Neural progenitor cell (in vitro differentiated cells): ENCODE measurements around the gene ATAD3A. TPM values are rescaled to one million over a fixed set of nuclear protein-coding genes. Genes with fewer than 3 reads are reported as not detected.
"Not testable (repeated sequence)": the region's sequence is repeated elsewhere in the genome, so short reads cannot be mapped to it uniquely, and the experiment has no call there.

Source experiments
- DNase-seq: peaks from one replicate; pipeline ENCODE4 v3.0.0-alpha.2; 2016; ENCODE audit warnings: low spot score
- H2AFZ ChIP-seq: fragments of 200-600 bp; sonication (generic); replicated peaks from 2 replicates; pipeline ENCODE4 v1.6.1; 2016; ENCODE audit warnings: antibody characterized with exemption
- H3F3A ChIP-seq: fragments of 200-600 bp; sonication (generic); 2 replicates; pipeline ENCODE4 v1.6.1; 2016; ENCODE audit warnings: antibody characterized with exemption, low read depth
- H3K27ac ChIP-seq: fragments of 200-600 bp; sonication (generic); 2 replicates; pipeline ENCODE4 v1.5.1; 2016; ENCODE audit warnings: mild to moderate bottlenecking
- H3K27me3 ChIP-seq: fragments of 200-600 bp; sonication (generic); 2 replicates; pipeline ENCODE4 v1.6.1; 2016; ENCODE audit warnings: mild to moderate bottlenecking, moderate library complexity
- H3K36me3 ChIP-seq: fragments of 200-600 bp; sonication (generic); 2 replicates; pipeline ENCODE4 v1.5.1; 2016
- H3K4me1 ChIP-seq: fragments of 200-600 bp; sonication (generic); 2 replicates; pipeline ENCODE4 v1.6.1; 2016; ENCODE audit warnings: mixed run types
- H3K4me2 ChIP-seq: fragments of 200-600 bp; sonication (generic); 2 replicates; pipeline ENCODE4 v1.6.1; 2016
- H3K4me3 ChIP-seq: fragments of 200-600 bp; sonication (generic); 2 replicates; pipeline ENCODE4 v1.5.1; 2016
- H3K79me2 ChIP-seq: fragments of 200-600 bp; sonication (generic); 2 replicates; pipeline ENCODE4 v1.6.1; 2016; ENCODE audit warnings: low read depth
- H3K9ac ChIP-seq: fragments of 200-600 bp; sonication (generic); 2 replicates; pipeline ENCODE4 v1.6.1; 2016
- H3K9me3 ChIP-seq: fragments of 200-600 bp; sonication (generic); 2 replicates; pipeline ENCODE4 v1.5.1; 2016; ENCODE audit warnings: low read depth
- H4K20me1 ChIP-seq: fragments of 200-600 bp; sonication (generic); 2 replicates; pipeline ENCODE4 v1.6.1; 2016; ENCODE audit warnings: low read depth
- H3K27ac Mint-ChIP-seq: 3 replicates; pipeline ENCODE4 v1.8.0; 2021; ENCODE audit warnings: mixed read lengths
- H3K27me3 Mint-ChIP-seq: 2 replicates; pipeline ENCODE4 v1.8.0; 2022; ENCODE audit warnings: low read depth, mild to moderate bottlenecking, inconsistent platforms, moderate library complexity, mixed read lengths; ENCODE audit not compliant: insufficient read depth
- H3K36me3 Mint-ChIP-seq: 3 replicates; pipeline ENCODE4 v1.8.0; 2021; ENCODE audit warnings: mixed read lengths
- H3K4me1 Mint-ChIP-seq: 3 replicates; pipeline ENCODE4 v1.8.0; 2021; ENCODE audit warnings: mixed read lengths
- H3K4me3 Mint-ChIP-seq: 3 replicates; pipeline ENCODE4 v1.8.0; 2021; ENCODE audit warnings: mild to moderate bottlenecking, moderate library complexity, mixed read lengths
- H3K9me3 Mint-ChIP-seq: 3 replicates; pipeline ENCODE4 v1.8.0; 2020; ENCODE audit warnings: mixed read lengths
- EZH2 ChIP-seq: fragments of 200-600 bp; sonication (generic); IDR thresholded peaks from 2 replicates; pipeline ENCODE4 v1.6.1; 2017; ENCODE audit warnings: antibody characterized with exemption, mild to moderate bottlenecking, moderate library complexity
- EZH2phosphoT487 ChIP-seq: fragments of 200-600 bp; sonication (generic); IDR thresholded peaks from 2 replicates; pipeline ENCODE4 v1.6.1; 2017; ENCODE audit warnings: antibody characterized with exemption
- total RNA-seq: library from RNA; depleted of rRNA; stranded (reverse); fragments of >200 nt; gene quantifications from 2 replicates; pipeline ENCODE4 v1.2.3, GENCODE V29; 2015; ENCODE audit warnings: low replicate concordance
- TF ChIP-seq, protein P1 (sequence below): fragments of 200-600 bp; sonication (generic); IDR thresholded peaks from 2 replicates; pipeline ENCODE4 v1.5.1; 2017; ENCODE audit warnings: antibody characterized with exemption, mild to moderate bottlenecking

The ATAD3A gene
- total RNA-seq, 1 donor from 2014 or later, result 7.8 TPM

DNA sequence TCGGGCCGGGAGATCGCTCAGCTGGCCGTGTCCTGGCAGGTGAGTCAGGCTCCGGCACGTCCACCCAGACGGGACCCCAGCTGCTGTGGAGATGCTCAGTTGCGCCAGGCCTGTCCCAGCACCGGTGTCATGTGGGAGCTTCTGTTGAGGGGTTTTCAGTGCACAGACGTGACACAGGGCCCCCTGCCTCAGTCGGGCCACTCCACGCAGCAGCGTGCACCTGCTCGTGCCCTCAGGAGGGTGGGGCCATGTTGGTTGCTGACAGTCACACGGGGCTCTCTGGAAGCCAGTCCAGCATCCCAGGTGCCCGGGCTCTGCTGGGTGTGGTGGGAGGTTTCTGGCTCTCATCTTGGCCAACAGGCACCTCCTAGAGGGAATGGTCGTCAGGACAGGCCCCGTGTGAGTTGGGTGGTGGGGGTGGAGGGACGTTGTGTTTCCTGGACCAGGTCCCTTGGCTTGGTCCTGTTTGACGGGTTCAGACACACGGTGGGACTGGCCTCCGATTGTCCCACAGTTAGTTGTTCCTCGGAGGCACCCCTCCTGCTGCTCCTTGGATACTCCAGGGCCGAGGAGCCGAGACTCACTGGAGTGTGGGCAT, 21.2 kb upstream of the ATAD3A start:
- H4K20me1 ChIP-seq, result no peaks in the 10 kb centered on the region
- no peak for DNase-seq
- no peak overlapping the region for H2AFZ ChIP-seq
- H3F3A ChIP-seq, result no peaks in the 10 kb centered on the region
- H3K4me1 Mint-ChIP-seq, result no peaks in the 10 kb centered on the region
- H3K27me3 ChIP-seq, result no peaks in the 10 kb centered on the region
- no peaks in the 10 kb centered on the region for H3K36me3 ChIP-seq
- TF ChIP-seq EZH2, result no peak
- TF ChIP-seq, protein P1, sequence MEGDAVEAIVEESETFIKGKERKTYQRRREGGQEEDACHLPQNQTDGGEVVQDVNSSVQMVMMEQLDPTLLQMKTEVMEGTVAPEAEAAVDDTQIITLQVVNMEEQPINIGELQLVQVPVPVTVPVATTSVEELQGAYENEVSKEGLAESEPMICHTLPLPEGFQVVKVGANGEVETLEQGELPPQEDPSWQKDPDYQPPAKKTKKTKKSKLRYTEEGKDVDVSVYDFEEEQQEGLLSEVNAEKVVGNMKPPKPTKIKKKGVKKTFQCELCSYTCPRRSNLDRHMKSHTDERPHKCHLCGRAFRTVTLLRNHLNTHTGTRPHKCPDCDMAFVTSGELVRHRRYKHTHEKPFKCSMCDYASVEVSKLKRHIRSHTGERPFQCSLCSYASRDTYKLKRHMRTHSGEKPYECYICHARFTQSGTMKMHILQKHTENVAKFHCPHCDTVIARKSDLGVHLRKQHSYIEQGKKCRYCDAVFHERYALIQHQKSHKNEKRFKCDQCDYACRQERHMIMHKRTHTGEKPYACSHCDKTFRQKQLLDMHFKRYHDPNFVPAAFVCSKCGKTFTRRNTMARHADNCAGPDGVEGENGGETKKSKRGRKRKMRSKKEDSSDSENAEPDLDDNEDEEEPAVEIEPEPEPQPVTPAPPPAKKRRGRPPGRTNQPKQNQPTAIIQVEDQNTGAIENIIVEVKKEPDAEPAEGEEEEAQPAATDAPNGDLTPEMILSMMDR, result no peak
- TF ChIP-seq EZH2phosphoT487, result no peak
- no peak overlapping the region for H3K4me3 ChIP-seq
- no peak overlapping the region for H3K9ac ChIP-seq
- no peaks in the 10 kb centered on the region for H3K79me2 ChIP-seq
- H3K9me3 ChIP-seq, result no peaks in the 10 kb centered on the region
- peaks cover 27% of the 10 kb centered on the region for H3K36me3 Mint-ChIP-seq
- no peaks in the 10 kb centered on the region for H3K4me1 ChIP-seq
- no peak overlapping the region for H3K4me3 Mint-ChIP-seq
- no peak overlapping the region for H3K4me2 ChIP-seq
- H3K27ac Mint-ChIP-seq, result no peak overlapping the region
- H3K27ac ChIP-seq, result no peak overlapping the region
- peaks cover 15% of the 10 kb centered on the region for H3K9me3 Mint-ChIP-seq
- no peaks in the 10 kb centered on the region for H3K27me3 Mint-ChIP-seq

DNA sequence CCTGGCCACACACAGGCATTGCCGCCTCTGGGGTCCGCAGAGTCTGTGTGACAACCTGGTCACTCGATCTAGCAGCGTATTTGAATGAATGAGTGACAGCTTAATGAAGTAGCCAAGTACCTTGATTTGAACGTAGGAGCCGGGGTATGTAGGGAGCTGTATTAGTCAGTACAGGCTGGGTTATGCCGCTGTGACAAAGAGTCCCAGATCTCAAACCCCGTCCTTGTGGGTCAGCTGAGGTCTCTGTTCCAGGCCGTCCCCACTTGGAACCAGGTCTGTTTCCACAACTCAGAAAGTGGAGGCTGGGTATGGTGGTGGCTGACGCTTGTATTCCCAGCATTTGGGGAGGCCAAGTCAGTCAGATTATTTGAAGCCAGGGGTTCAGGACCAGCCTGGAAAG, 20.4 kb upstream of the ATAD3A start:
- Mint-ChIP-seq H3K27me3 (no peaks in the 10 kb centered on the region), H3K27ac (no peak overlapping the region), H3K36me3 (peaks cover 27% of the 10 kb centered on the region), H3K9me3 (peaks cover 15% of the 10 kb centered on the region), H3K4me1 (no peaks in the 10 kb centered on the region), H3K4me3 (no peak overlapping the region)
- no peak for DNase-seq
- TF ChIP-seq, protein P1, result no peak
- TF ChIP-seq EZH2phosphoT487, result no peak
- TF ChIP-seq EZH2, result no peak
- Histone ChIP-seq H3K79me2 (no peaks in the 10 kb centered on the region), H3K4me2 (no peak overlapping the region), H3K9me3 (no peaks in the 10 kb centered on the region), H3K27me3 (no peaks in the 10 kb centered on the region), H3K4me3 (no peak overlapping the region), H3K36me3 (no peaks in the 10 kb centered on the region), H3K9ac (no peak overlapping the region), H3F3A (no peaks in the 10 kb centered on the region), H3K4me1 (no peaks in the 10 kb centered on the region), H3K27ac (no peak overlapping the region), H4K20me1 (no peaks in the 10 kb centered on the region), H2AFZ (no peak overlapping the region)

DNA sequence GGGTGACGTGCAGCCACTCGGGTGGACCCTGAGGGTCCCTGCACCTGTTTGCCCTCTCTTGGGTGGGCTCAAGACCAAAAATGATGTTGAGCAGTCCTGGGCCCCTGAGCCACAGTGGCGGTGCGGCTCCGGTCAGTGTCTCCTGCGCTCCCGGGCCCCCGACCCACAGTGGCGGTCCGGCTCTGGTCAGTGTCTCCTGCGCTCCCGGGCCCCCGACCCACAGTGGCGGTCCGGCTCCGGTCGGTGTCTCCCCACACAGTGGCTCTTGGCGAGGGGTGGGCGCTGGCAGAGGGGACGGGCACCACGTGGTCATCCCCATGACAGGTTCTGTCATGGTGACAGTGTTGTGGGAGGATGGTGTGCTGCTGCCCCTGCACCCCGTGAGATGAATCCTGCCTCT, 17.7 kb upstream of the ATAD3A start:
- not testable (repeated sequence) for H3K27me3 Mint-ChIP-seq, H3K27me3 ChIP-seq, H2AFZ ChIP-seq, H3K4me3 ChIP-seq, H3K4me1 Mint-ChIP-seq, H3K9me3 ChIP-seq, H3F3A ChIP-seq, DNase-seq, H3K27ac Mint-ChIP-seq, H3K4me1 ChIP-seq, H3K27ac ChIP-seq, H4K20me1 ChIP-seq, H3K36me3 ChIP-seq, H3K9ac ChIP-seq, H3K79me2 ChIP-seq, H3K4me2 ChIP-seq, H3K4me3 Mint-ChIP-seq
- Mint-ChIP-seq H3K9me3 (peaks cover 15% of the 10 kb centered on the region), H3K36me3 (peaks cover 24% of the 10 kb centered on the region)

DNA sequence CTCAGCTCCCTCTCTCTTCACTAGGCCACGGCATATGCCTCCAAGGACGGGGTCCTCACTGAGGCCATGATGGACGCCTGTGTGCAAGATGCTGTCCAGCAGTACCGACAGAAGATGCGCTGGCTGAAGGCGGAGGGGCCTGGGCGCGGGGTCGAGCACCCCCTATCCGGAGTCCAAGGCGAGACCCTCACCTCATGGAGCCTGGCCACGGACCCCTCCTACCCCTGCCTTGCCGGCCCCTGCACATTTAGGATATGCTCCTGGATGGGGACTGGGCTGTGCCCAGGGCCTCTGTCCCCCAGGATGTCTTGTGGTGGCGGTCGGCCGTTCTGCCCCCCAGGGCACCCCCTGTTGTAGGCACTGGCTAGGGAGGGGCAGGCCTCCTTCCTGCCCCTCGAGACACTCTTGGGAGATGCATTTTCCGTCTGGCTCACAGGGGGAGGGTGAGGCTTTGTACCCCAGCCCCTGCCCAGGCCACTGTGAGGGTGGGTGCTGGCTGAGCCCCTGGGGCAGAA, 16.4 kb upstream of the ATAD3A start:
- not testable (repeated sequence) for H3K27ac ChIP-seq, H3K4me1 ChIP-seq, H4K20me1 ChIP-seq, H3K27ac Mint-ChIP-seq, H2AFZ ChIP-seq, H3F3A ChIP-seq, H3K4me3 ChIP-seq, H3K27me3 ChIP-seq, H3K9me3 ChIP-seq, H3K9ac ChIP-seq, H3K36me3 ChIP-seq, DNase-seq, H3K4me3 Mint-ChIP-seq, H3K4me1 Mint-ChIP-seq, H3K27me3 Mint-ChIP-seq, H3K4me2 ChIP-seq, H3K79me2 ChIP-seq
- peaks cover 23% of the 10 kb centered on the region for H3K36me3 Mint-ChIP-seq
- peaks cover 15% of the 10 kb centered on the region for H3K9me3 Mint-ChIP-seq
